B cell (primary cell): ENCODE measurements around the gene PEX10. TPM values are rescaled to one million over a fixed set of nuclear protein-coding genes. Genes with fewer than 3 reads are reported as not detected.

Experiments
- ATAC-seq: fragments of 200-7000 bp; cut with Tn5 transposase; one replicate; pipeline ENCODE4 v1.10.0; 2021; ENCODE audit warnings: low read depth, mild to moderate bottlenecking, moderate number of reproducible peaks, moderate library complexity
- CTCF ChIA-PET: fragments of 350-600 bp; sonication (Branson Sonifier 250); formaldehyde crosslinking; loops from one replicate; lab custom pipeline; 2021; ENCODE audit warnings: antibody characterized with exemption, inconsistent platforms; lab: Charles Lee
- POLR2A ChIA-PET: fragments of 350-600 bp; sonication (Branson Sonifier 250); formaldehyde crosslinking; loops from one replicate; lab custom pipeline; 2021; ENCODE audit warnings: antibody characterized with exemption; lab: Charles Lee
- DNase-seq: peaks from one replicate; pipeline ENCODE4 v3.0.0; 2013
- H2AFZ ChIP-seq: 2 replicates; pipeline ENCODE4 v1.6.1; 2012; ENCODE audit warnings: mild to moderate bottlenecking, low read depth, low read length; ENCODE audit not compliant: insufficient read depth, poor library complexity, severe bottlenecking
- H3K27ac ChIP-seq, 2 donors: 1 replicate in 1 of 2; 2 replicates in 1 of 2; pipeline ENCODE4 v1.5.1; 2012 to 2013; ENCODE audit warnings: low read length in 2 of 2, mild to moderate bottlenecking in 2 of 2, moderate library complexity in 1 of 2
- H3K27me3 ChIP-seq, 4 experiments: fragments of 200-600 bp in 1 of 4; sonication (generic) in 1 of 4; replicated peaks in 1 of 4; 1 replicate in 2 of 4; 2 replicates in 2 of 4; pipeline versions ENCODE4 v1.6.1 to v1.7.0; 2013 to 2016; ENCODE audit warnings: low read length in 3 of 4, mild to moderate bottlenecking in 2 of 4, mixed read lengths in 1 of 4, moderate library complexity in 1 of 4; ENCODE audit not compliant: insufficient read depth in 4 of 4, control insufficient read depth in 3 of 4; ENCODE audit errors: control extremely low read depth in 1 of 4
- H3K36me3 ChIP-seq, 2 experiments: replicated peaks in 1 of 2; 1 replicate in 1 of 2; 2 replicates in 1 of 2; pipeline versions ENCODE4 v1.6.1 to v1.7.1; 2013; ENCODE audit warnings: low read length in 1 of 2; ENCODE audit not compliant: insufficient read depth in 2 of 2, control insufficient read depth in 1 of 2; ENCODE audit errors: control extremely low read depth in 1 of 2, extremely low read depth in 1 of 2
- H3K4me1 ChIP-seq, 2 donors: fragments of 200-600 bp in 1 of 2; sonication (generic) in 1 of 2; 1 replicate in 1 of 2; 2 replicates in 1 of 2; pipeline versions ENCODE4 v1.5.1 to v1.6.1; 2013 to 2017; ENCODE audit warnings: low read length in 2 of 2; ENCODE audit not compliant: control insufficient read depth in 2 of 2, insufficient read depth in 2 of 2
- H3K4me2 ChIP-seq: replicated peaks from 2 replicates; pipeline ENCODE3; 2012; ENCODE audit warnings: mild to moderate bottlenecking, low read depth, low read length; ENCODE audit not compliant: poor library complexity, severe bottlenecking
- H3K4me3 ChIP-seq, 5 experiments: fragments of 200-600 bp in 1 of 5; sonication (generic) in 1 of 5; 1 replicate in 3 of 5; 2 replicates in 2 of 5; pipeline versions ENCODE4 v1.5.1 to v1.7.0; 2011 to 2016; ENCODE audit warnings: low read length in 4 of 5, mild to moderate bottlenecking in 4 of 5, low read depth in 2 of 5, control low read depth in 1 of 5, moderate library complexity in 1 of 5; ENCODE audit not compliant: insufficient read depth in 1 of 5; ENCODE audit errors: control extremely low read depth in 1 of 5, extremely low read depth in 1 of 5
- H3K79me2 ChIP-seq: fragments of 200-600 bp; sonication (generic); one replicate; pipeline ENCODE4 v1.6.0; 2016; ENCODE audit warnings: low read length; ENCODE audit not compliant: control insufficient read depth, insufficient read depth
- H3K9ac ChIP-seq: fragments of 200-600 bp; sonication (generic); 2 replicates; pipeline ENCODE4 v1.6.1; 2017; ENCODE audit warnings: mild to moderate bottlenecking, low read length, moderate library complexity
- H3K9me3 ChIP-seq, 3 donors: one replicate each; pipeline versions ENCODE4 v1.6.1 to v1.7.1; 2013; ENCODE audit warnings: low read length in 2 of 3; ENCODE audit not compliant: control insufficient read depth in 2 of 3, insufficient read depth in 1 of 3; ENCODE audit errors: control extremely low read depth in 1 of 3
- H4K20me1 ChIP-seq: 2 replicates; pipeline ENCODE4 v1.6.0; 2012; ENCODE audit warnings: mild to moderate bottlenecking, low read length; ENCODE audit not compliant: insufficient read depth, control insufficient read depth, poor library complexity, severe bottlenecking
- H3K27ac Mint-ChIP-seq: one replicate; pipeline ENCODE4 v1.8.0; 2021; ENCODE audit warnings: mixed read lengths
- H3K27me3 Mint-ChIP-seq: one replicate; pipeline ENCODE4 v1.8.0; 2021; ENCODE audit warnings: mixed read lengths
- H3K4me1 Mint-ChIP-seq: one replicate; pipeline ENCODE4 v1.8.0; 2021; ENCODE audit warnings: mixed read lengths
- H3K4me3 Mint-ChIP-seq: one replicate; pipeline ENCODE4 v1.8.0; 2021; ENCODE audit warnings: mixed read lengths
- H3K9me3 Mint-ChIP-seq: one replicate; pipeline ENCODE4 v1.8.0; 2022; ENCODE audit warnings: mixed read lengths; ENCODE audit not compliant: insufficient read depth
- EZH2 ChIP-seq: IDR thresholded peaks from 2 replicates; pipeline ENCODE4 v1.6.1; 2012; ENCODE audit warnings: borderline replicate concordance, low read depth, mild to moderate bottlenecking, moderate library complexity, low read length; ENCODE audit not compliant: insufficient read depth, poor library complexity, severe bottlenecking
- WGBS: methylation state at CpG from one replicate; pipeline ENCODE4 v1.1.5; 2013; ENCODE audit warnings: missing lambda C conversion rate; ENCODE audit not compliant: insufficient coverage; 5-methylcytosine and 5-hydroxymethylcytosine counted together
- intact Hi-C: fragments of 100-400 bp; cut with micrococcal nuclease; formaldehyde crosslinking; loops from one replicate; pipeline ENCODE4 v1.10.0; 2022
- polyA plus RNA-seq: library from polyadenylated mRNA; depleted of rRNA; stranded (reverse); fragments of >200 nt; gene quantifications from 2 replicates; pipeline ENCODE4 v1.2.3, GENCODE V29; 2012
- total RNA-seq, 2 donors: library from RNA; stranded (reverse); fragments of 120-200 nt in 1 of 2; gene quantifications; 1 replicate in 1 of 2; 2 replicates in 1 of 2; pipeline versions ENCODE4 v1.2.3 to v1.2.4, GENCODE V29; 2013 to 2022
- TF ChIP-seq, protein P1 (sequence below): fragments of 200-600 bp; IDR thresholded peaks from one replicate; pipeline ENCODE4 v1.8.0; 2022; ENCODE audit warnings: antibody characterized with exemption, mild to moderate bottlenecking

Gene PEX10
- total and polyA plus RNA-seq, 2 donors (not counting 1 experiment from before 2014, with no cell fraction given): 13.5 to 18.4 TPM

DNA sequence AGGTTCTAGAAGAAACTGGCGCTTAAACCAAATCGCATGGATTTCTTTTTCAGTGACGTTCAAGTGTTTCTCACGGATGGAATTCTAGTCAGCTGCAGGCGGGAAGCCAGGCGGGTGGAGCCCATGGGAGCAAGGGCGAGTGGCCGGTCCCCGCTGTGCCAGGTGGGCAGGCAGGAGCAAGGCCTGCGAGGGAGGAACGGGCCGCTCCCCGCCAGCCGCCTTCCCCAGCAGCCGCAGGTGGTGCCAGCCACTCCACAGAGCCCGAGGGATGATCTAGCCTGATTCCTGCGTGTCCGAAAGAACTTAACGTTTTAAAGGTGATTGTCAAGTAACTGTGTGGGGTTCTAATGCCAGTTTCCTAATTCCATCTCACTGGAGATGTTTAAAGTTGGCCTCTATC, 9.1 kb downstream of the PEX10 start:
- Mint-ChIP-seq H3K9me3 (no peaks in the 10 kb centered on the region), H3K27me3 (no peaks in the 10 kb centered on the region), H3K4me1 (peaks cover 3% of the 10 kb centered on the region), H3K4me3 (no peak overlapping the region), H3K27ac (no peak overlapping the region)
- Histone ChIP-seq H3K27me3 (no peaks in the 10 kb centered on the region), H3K36me3 (peaks cover 0 to 80% of the 10 kb centered on the region in 2 experiments), H3K4me1 (no peaks in the 10 kb centered on the region), H3K27ac (no peak overlapping the region), H3K79me2 (peaks cover 39% of the 10 kb centered on the region), H3K4me3 (no peak overlapping the region), H3K9ac (no peak overlapping the region), H2AFZ (no peak overlapping the region), H3K9me3 (no peaks in the 10 kb centered on the region), H4K20me1 (peaks cover 63% of the 10 kb centered on the region), H3K4me2 (no peak overlapping the region)
- 98% methylated on average over 14 of the region's 19 CpGs for WGBS
- ChIA-PET CTCF (no interaction called here), POLR2A (no interaction called here)
- intact Hi-C loops: no loop called here
- no peak for TF ChIP-seq EZH2
- TF ChIP-seq, protein P1, sequence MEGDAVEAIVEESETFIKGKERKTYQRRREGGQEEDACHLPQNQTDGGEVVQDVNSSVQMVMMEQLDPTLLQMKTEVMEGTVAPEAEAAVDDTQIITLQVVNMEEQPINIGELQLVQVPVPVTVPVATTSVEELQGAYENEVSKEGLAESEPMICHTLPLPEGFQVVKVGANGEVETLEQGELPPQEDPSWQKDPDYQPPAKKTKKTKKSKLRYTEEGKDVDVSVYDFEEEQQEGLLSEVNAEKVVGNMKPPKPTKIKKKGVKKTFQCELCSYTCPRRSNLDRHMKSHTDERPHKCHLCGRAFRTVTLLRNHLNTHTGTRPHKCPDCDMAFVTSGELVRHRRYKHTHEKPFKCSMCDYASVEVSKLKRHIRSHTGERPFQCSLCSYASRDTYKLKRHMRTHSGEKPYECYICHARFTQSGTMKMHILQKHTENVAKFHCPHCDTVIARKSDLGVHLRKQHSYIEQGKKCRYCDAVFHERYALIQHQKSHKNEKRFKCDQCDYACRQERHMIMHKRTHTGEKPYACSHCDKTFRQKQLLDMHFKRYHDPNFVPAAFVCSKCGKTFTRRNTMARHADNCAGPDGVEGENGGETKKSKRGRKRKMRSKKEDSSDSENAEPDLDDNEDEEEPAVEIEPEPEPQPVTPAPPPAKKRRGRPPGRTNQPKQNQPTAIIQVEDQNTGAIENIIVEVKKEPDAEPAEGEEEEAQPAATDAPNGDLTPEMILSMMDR: no peak
- DNase-seq: no peak
- ATAC-seq: no peak

DNA sequence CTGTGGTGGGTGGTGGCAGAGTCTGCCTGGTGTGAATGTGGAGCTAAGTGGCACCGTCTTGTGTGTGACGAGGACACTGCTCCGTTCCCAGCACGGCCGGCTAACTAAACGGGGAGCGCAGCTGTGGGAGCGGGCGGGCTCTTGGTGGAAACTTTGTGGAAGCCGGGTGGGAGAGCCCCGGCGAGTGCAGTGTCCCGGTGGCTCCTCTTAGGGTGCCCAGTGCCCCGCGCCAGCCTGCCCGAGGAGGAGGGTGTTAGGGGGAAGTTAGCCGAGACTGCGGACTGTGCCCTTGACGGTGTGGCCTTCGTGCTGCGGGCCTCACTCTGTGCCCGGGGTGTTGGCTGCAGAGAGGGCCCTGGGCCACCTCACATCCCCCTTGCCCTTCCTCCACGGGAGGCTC, 9.9 kb downstream of the PEX10 start:
- POLR2A ChIA-PET: no interaction called here
- no peak for TF ChIP-seq EZH2
- TF ChIP-seq, protein P1: no peak
- no peak overlapping the region for H3K4me3 Mint-ChIP-seq
- no peaks in the 10 kb centered on the region for H3K27me3 Mint-ChIP-seq
- peaks cover 44% of the 10 kb centered on the region for H3K79me2 ChIP-seq
- 97% methylated on average over 18 of the region's 23 CpGs for WGBS
- no peaks in the 10 kb centered on the region for H3K9me3 ChIP-seq
- no peak overlapping the region for H3K27ac ChIP-seq
- H3K9ac ChIP-seq: no peak overlapping the region
- H3K4me1 ChIP-seq: no peaks in the 10 kb centered on the region
- no peak overlapping the region for H2AFZ ChIP-seq
- CTCF ChIA-PET: no interaction called here
- H3K4me2 ChIP-seq: no peak overlapping the region
- peaks cover 0 to 82% of the 10 kb centered on the region in 2 experiments for H3K36me3 ChIP-seq
- H3K4me3 ChIP-seq: no peak overlapping the region
- no peaks in the 10 kb centered on the region for H3K9me3 Mint-ChIP-seq
- intact Hi-C loops: no loop called here
- peaks cover 69% of the 10 kb centered on the region for H4K20me1 ChIP-seq
- H3K27ac Mint-ChIP-seq: no peak overlapping the region
- no peaks in the 10 kb centered on the region for H3K27me3 ChIP-seq
- no peak for DNase-seq
- peaks cover 3% of the 10 kb centered on the region for H3K4me1 Mint-ChIP-seq
- ATAC-seq: no peak
